IPS-20b (cell line): ENCODE measurements around the gene ALKBH4.

Source experiments
- H3K27ac ChIP-seq: one replicate; pipeline ENCODE4 v1.5.1; 2013; ENCODE audit warnings: low read length
- H3K27me3 ChIP-seq: 2 replicates; pipeline ENCODE4 v1.6.1; 2013; ENCODE audit warnings: mild to moderate bottlenecking, low read length, inconsistent platforms; ENCODE audit not compliant: insufficient read depth
- H3K36me3 ChIP-seq: 2 replicates; pipeline ENCODE4 v1.6.1; 2013; ENCODE audit warnings: low read depth, mild to moderate bottlenecking, inconsistent platforms, low read length, moderate library complexity; ENCODE audit not compliant: insufficient read depth
- H3K4me1 ChIP-seq: 2 replicates; pipeline ENCODE4 v1.6.1; 2013; ENCODE audit warnings: mild to moderate bottlenecking, control low read depth, inconsistent platforms, low read length, moderate library complexity; ENCODE audit not compliant: insufficient read depth
- H3K4me3 ChIP-seq: 2 replicates; pipeline ENCODE4 v1.5.1; 2013; ENCODE audit warnings: mild to moderate bottlenecking, low read length, inconsistent platforms
- H3K9ac ChIP-seq: 2 replicates; pipeline ENCODE4 v1.6.1; 2013; ENCODE audit warnings: low read depth, mild to moderate bottlenecking, inconsistent platforms, low read length, moderate library complexity
- H3K9me3 ChIP-seq: 2 replicates; pipeline ENCODE4 v1.6.1; 2013; ENCODE audit warnings: mild to moderate bottlenecking, low read depth, low read length, inconsistent platforms; ENCODE audit not compliant: insufficient read depth

The ALKBH4 gene

GRCh38 chr7:102431617-102432298 lies 32.9 kb downstream of the ALKBH4 start:
- H3K9ac ChIP-seq, result no peak overlapping the region
- no peak overlapping the region for H3K27ac ChIP-seq
- H3K4me3 ChIP-seq, result no peak overlapping the region

GRCh38 chr7:102429141-102429899 lies 35.3 kb downstream of the ALKBH4 start:
- H3K4me1 ChIP-seq, result no peaks in the 10 kb centered on the region; the same call in 1 of the 2 replicates
- H3K9ac ChIP-seq, result no peak overlapping the region

More at GRCh38 chr7:102431617-102432298, 32.9 kb downstream of the ALKBH4 start:
- H3K9me3 ChIP-seq, result no peaks in the 10 kb centered on the region
- no peaks in the 10 kb centered on the region for H3K27me3 ChIP-seq
- H3K36me3 ChIP-seq, result peaks cover 10% of the 10 kb centered on the region
- H3K4me1 ChIP-seq, result no peaks in the 10 kb centered on the region; the same call in 1 of the 2 replicates

GRCh38 chr7:102427019-102427405 lies 37.7 kb downstream of the ALKBH4 start:
- Histone ChIP-seq H3K9ac (no peak overlapping the region), H3K4me1 (peaks cover 3% of the 10 kb centered on the region; the same call in 1 of the 2 replicates), H3K36me3 (peaks cover 29% of the 10 kb centered on the region), H3K4me3 (no peak overlapping the region), H3K27me3 (no peaks in the 10 kb centered on the region), H3K27ac (no peak overlapping the region), H3K9me3 (no peaks in the 10 kb centered on the region)

More at GRCh38 chr7:102429141-102429899, 35.3 kb downstream of the ALKBH4 start:
- H3K9me3 ChIP-seq, result no peaks in the 10 kb centered on the region
- peaks cover 28% of the 10 kb centered on the region for H3K36me3 ChIP-seq
- H3K27ac ChIP-seq, result no peak overlapping the region
- H3K27me3 ChIP-seq, result no peaks in the 10 kb centered on the region
- no peak overlapping the region for H3K4me3 ChIP-seq

- H3K27ac ChIP-seq, result no peak overlapping the region
- H3K36me3 ChIP-seq, result peaks cover 33% of the 10 kb centered on the region
- H3K9me3 ChIP-seq, result no peaks in the 10 kb centered on the region
- H3K4me1 ChIP-seq, result peaks cover 3% of the 10 kb centered on the region; the same call in 1 of the 2 replicates
- H3K27me3 ChIP-seq, result no peaks in the 10 kb centered on the region
- no peak overlapping the region for H3K4me3 ChIP-seq
- H3K9ac ChIP-seq, result no peak overlapping the region
Measured at GRCh38 chr7:102426268-102427018, 38.2 kb downstream of the ALKBH4 start.

- Histone ChIP-seq H3K4me3 (no peak overlapping the region), H3K9me3 (no peaks in the 10 kb centered on the region), H3K27me3 (no peaks in the 10 kb centered on the region), H3K9ac (no peak overlapping the region), H3K4me1 (peaks cover 3% of the 10 kb centered on the region; the same call in 1 of the 2 replicates), H3K27ac (no peak overlapping the region), H3K36me3 (peaks cover 39% of the 10 kb centered on the region)
Measured at GRCh38 chr7:102425639-102426267, 38.9 kb downstream of the ALKBH4 start.

GRCh38 chr7:102424787-102425218 lies 39.9 kb downstream of the ALKBH4 start:
- Histone ChIP-seq H3K4me1 (peaks cover 3% of the 10 kb centered on the region; the same call in 1 of the 2 replicates), H3K36me3 (peaks cover 43% of the 10 kb centered on the region), H3K9ac (no peak overlapping the region), H3K27ac (no peak overlapping the region), H3K9me3 (no peaks in the 10 kb centered on the region), H3K4me3 (no peak overlapping the region), H3K27me3 (no peaks in the 10 kb centered on the region)

GRCh38 chr7:102424129-102424551 lies 40.5 kb downstream of the ALKBH4 start:
- H3K9me3 ChIP-seq, result no peaks in the 10 kb centered on the region
- peaks cover 3% of the 10 kb centered on the region; the same call in 1 of the 2 replicates for H3K4me1 ChIP-seq
- no peaks in the 10 kb centered on the region for H3K27me3 ChIP-seq
- no peak overlapping the region for H3K27ac ChIP-seq
- H3K4me3 ChIP-seq, result no peak overlapping the region
- H3K9ac ChIP-seq, result no peak overlapping the region
- H3K36me3 ChIP-seq, result peaks cover 48% of the 10 kb centered on the region

GRCh38 chr7:102421706-102422240 lies 42.9 kb downstream of the ALKBH4 start:
- no peak overlapping the region for H3K9ac ChIP-seq
- peaks cover 56% of the 10 kb centered on the region for H3K36me3 ChIP-seq
- H3K27ac ChIP-seq, result no peak overlapping the region
- H3K9me3 ChIP-seq, result no peaks in the 10 kb centered on the region
- H3K4me3 ChIP-seq, result no peak overlapping the region
- peaks cover 3% of the 10 kb centered on the region; the same call in 1 of the 2 replicates for H3K4me1 ChIP-seq
- H3K27me3 ChIP-seq, result no peaks in the 10 kb centered on the region

GRCh38 chr7:102418592-102418991 lies 46.1 kb downstream of the ALKBH4 start:
- H3K4me1 ChIP-seq, result no peaks in the 10 kb centered on the region
- no peak overlapping the region for H3K4me3 ChIP-seq
- no peak overlapping the region for H3K27ac ChIP-seq
- H3K36me3 ChIP-seq, result peaks cover 66% of the 10 kb centered on the region
- no peak overlapping the region for H3K9ac ChIP-seq
- H3K9me3 ChIP-seq, result no peaks in the 10 kb centered on the region
- H3K27me3 ChIP-seq, result no peaks in the 10 kb centered on the region

- Histone ChIP-seq H3K4me3 (no peak overlapping the region), H3K4me1 (no peaks in the 10 kb centered on the region), H3K9me3 (no peaks in the 10 kb centered on the region), H3K9ac (no peak overlapping the region), H3K27ac (no peak overlapping the region), H3K36me3 (peaks cover 79% of the 10 kb centered on the region), H3K27me3 (no peaks in the 10 kb centered on the region)
Measured at GRCh38 chr7:102417105-102417504, 47.6 kb downstream of the ALKBH4 start.

- Histone ChIP-seq H3K4me3 (no peak overlapping the region), H3K9me3 (no peaks in the 10 kb centered on the region), H3K9ac (no peak overlapping the region), H3K4me1 (no peaks in the 10 kb centered on the region), H3K27me3 (no peaks in the 10 kb centered on the region), H3K27ac (no peak overlapping the region), H3K36me3 (peaks cover 82% of the 10 kb centered on the region)
Measured at GRCh38 chr7:102416406-102416805, 48.3 kb downstream of the ALKBH4 start.
